MCF 10A (cell line): Measurements from ENCODE around the gene ESPN. TPM values are rescaled to one million over a fixed set of nuclear protein-coding genes. Genes with fewer than 3 reads are reported as not detected.
"Not testable (repeated sequence)": the region's sequence is repeated elsewhere in the genome, so short reads cannot be mapped to it uniquely, and the experiment has no call there.

ENCODE experiments used
- BruUV-seq: library from RNA; stranded (reverse); fragments of 400-500 nt; replicated peaks from 2 replicates; lab custom pipeline; 2021; lab: Mats Ljungman, UMichigan
- CTCF ChIA-PET: fragments of 300-600 bp; sonication (Branson Sonifier 250); formaldehyde crosslinking; extraction: SDS; loops from one replicate; lab custom pipeline; 2021; ENCODE audit warnings: antibody characterized with exemption, inconsistent platforms; lab: Yijun Ruan, JAX
- POLR2A ChIA-PET: fragments of 300-600, 350-650 bp; sonication (Branson Sonifier 250); formaldehyde crosslinking; extraction: SDS; loops from one replicate; lab custom pipeline; 2020; ENCODE audit warnings: antibody characterized with exemption, inconsistent platforms; lab: Yijun Ruan, JAX
- DNase-seq: peaks from one replicate; pipeline ENCODE4 v3.0.0-alpha.2; 2018; ENCODE audit not compliant: unreplicated experiment
- H3K27ac Mint-ChIP-seq: one replicate; pipeline ENCODE4 v1.8.0; 2022; ENCODE audit warnings: mild to moderate bottlenecking, low read depth, mixed read lengths; ENCODE audit not compliant: unreplicated experiment
- H3K27me3 Mint-ChIP-seq: one replicate; pipeline ENCODE4 v1.8.0; 2022; ENCODE audit warnings: mixed read lengths; ENCODE audit not compliant: insufficient read depth, unreplicated experiment
- H3K36me3 Mint-ChIP-seq: one replicate; pipeline ENCODE4 v1.8.0; 2022; ENCODE audit warnings: mild to moderate bottlenecking, moderate library complexity, mixed read lengths; ENCODE audit not compliant: insufficient read depth, unreplicated experiment
- H3K4me1 Mint-ChIP-seq: one replicate; pipeline ENCODE4 v1.8.0; 2022; ENCODE audit warnings: mixed read lengths; ENCODE audit not compliant: insufficient read depth, unreplicated experiment
- H3K4me3 Mint-ChIP-seq: one replicate; pipeline ENCODE4 v1.8.0; 2022; ENCODE audit warnings: mild to moderate bottlenecking, moderate library complexity, mixed read lengths; ENCODE audit not compliant: unreplicated experiment
- H3K9me3 Mint-ChIP-seq: one replicate; pipeline ENCODE4 v1.8.0; 2022; ENCODE audit warnings: mixed read lengths; ENCODE audit not compliant: unreplicated experiment
- CTCF ChIP-seq: fragments of 200-600 bp; IDR thresholded peaks from one replicate; pipeline ENCODE4 v1.8.0; 2022; ENCODE audit warnings: antibody characterized with exemption, mild to moderate bottlenecking; ENCODE audit not compliant: unreplicated experiment
- intact Hi-C: fragments of 100-400 bp; cut with micrococcal nuclease; formaldehyde crosslinking; loops from 2 replicates; pipeline ENCODE4 v1.14.1; 2022
- total RNA-seq: library from RNA; stranded (reverse); gene quantifications from 2 replicates; pipeline ENCODE4 v1.2.3, GENCODE V29; 2022

Gene ESPN
- total RNA-seq, 1 experiment from 2014 or later: 0.68 TPM

- Mint-ChIP-seq H3K9me3 (no peaks in the 10 kb centered on the region), H3K27ac (peak overlapping the region; percentile 44), H3K27me3 (no peaks in the 10 kb centered on the region), H3K4me3 (peak overlapping the region; percentile 77), H3K4me1 (peaks cover 37% of the 10 kb centered on the region), H3K36me3 (peaks cover 12% of the 10 kb centered on the region)
- intact Hi-C loops: no loop called here
- no TSS peak for BruUV-seq
- POLR2A ChIA-PET: interaction anchor here (0.6 to 6.3 kb wide), 10 partner anchors 13 to 109 kb away, joined by 3 to 63 read pairs (median 10); partner anchors contain the start of genes KLHL21, NOL9 and ZBTB48
- CTCF ChIA-PET: interaction anchor here (0.6 to 4.9 kb wide), 7 partner anchors 24 to 1017 kb away, joined by 3 to 26 read pairs (median 4); partner anchors contain the start of genes NOL9 and TAS1R1
- no peak for DNase-seq
- no peak for TF ChIP-seq CTCF
Observed at GRCh38 chr1:6491966-6492365, 67.4 kb downstream of the ESPN start.

GRCh38 chr1:6493834-6494223 lies 69.3 kb downstream of the ESPN start:
- BruUV-seq, intact Hi-C loops, H3K4me3 Mint-ChIP-seq, H3K27ac Mint-ChIP-seq, H3K9me3 Mint-ChIP-seq, H3K27me3 Mint-ChIP-seq, DNase-seq: not testable (repeated sequence)
- H3K36me3 Mint-ChIP-seq: peaks cover 12% of the 10 kb centered on the region
- ChIA-PET POLR2A (interaction anchor here (0.8 to 1.7 kb wide), 3 partner anchors 11 to 25 kb away, joined by 3 read pairs; no protein-coding TSS in a partner anchor), CTCF (interaction anchor here (0.6 to 1.0 kb wide), 3 partner anchors 9 to 109 kb away, joined by 3 to 4 read pairs (median 3); no protein-coding TSS in a partner anchor)
- H3K4me1 Mint-ChIP-seq: peaks cover 27% of the 10 kb centered on the region

GRCh38 chr1:6494627-6495026 lies 70.1 kb downstream of the ESPN start:
- H3K27ac Mint-ChIP-seq: peak overlapping the region; percentile 31
- CTCF ChIA-PET: interaction anchor here (0.7 kb wide), 1 partner anchor 110 kb away, joined by 3 read pairs; no protein-coding TSS in a partner anchor
- BruUV-seq: no TSS peak
- no peaks in the 10 kb centered on the region for H3K9me3 Mint-ChIP-seq
- H3K4me3 Mint-ChIP-seq: no peak overlapping the region
- intact Hi-C loops: no loop called here
- H3K27me3 Mint-ChIP-seq: no peaks in the 10 kb centered on the region
- H3K4me1 Mint-ChIP-seq: peaks cover 27% of the 10 kb centered on the region
- POLR2A ChIA-PET: interaction anchor here (0.7 to 1.9 kb wide), 3 partner anchors 11 to 25 kb away, joined by 3 to 6 read pairs (median 3); no protein-coding TSS in a partner anchor
- peaks cover 12% of the 10 kb centered on the region for H3K36me3 Mint-ChIP-seq
- no peak for DNase-seq
- TF ChIP-seq CTCF: no peak

- Mint-ChIP-seq H3K27me3 (no peaks in the 10 kb centered on the region), H3K36me3 (peaks cover 12% of the 10 kb centered on the region), H3K27ac (no peak overlapping the region), H3K9me3 (no peaks in the 10 kb centered on the region), H3K4me3 (no peak overlapping the region), H3K4me1 (peaks cover 27% of the 10 kb centered on the region)
- no peak for DNase-seq
- POLR2A ChIA-PET: interaction anchor here (0.7 to 1.9 kb wide), 3 partner anchors 12 to 24 kb away, joined by 3 to 6 read pairs (median 3); no protein-coding TSS in a partner anchor
- intact Hi-C loops: no loop called here
- TF ChIP-seq CTCF: no peak
- CTCF ChIA-PET: interaction anchor here (1.7 kb wide), 1 partner anchor 9 kb away, joined by 4 read pairs; no protein-coding TSS in a partner anchor
- BruUV-seq: no TSS peak
Observed at GRCh38 chr1:6495041-6495441, 70.5 kb downstream of the ESPN start.
